DMS79 (cell line): ENCODE data around the gene C5AR2.
A peak's percentile ranks its signal among the peaks of the same experiment; 100 is the strongest.
"Not testable (repeated sequence)": the region's sequence is repeated elsewhere in the genome, so short reads cannot be mapped to it uniquely, and the experiment has no call there.

Source experiments
- DNase-seq: peaks from one replicate; lab custom pipeline; 2025; lab: John Stamatoyannopoulos, UW

C5AR2 gene

DNA sequence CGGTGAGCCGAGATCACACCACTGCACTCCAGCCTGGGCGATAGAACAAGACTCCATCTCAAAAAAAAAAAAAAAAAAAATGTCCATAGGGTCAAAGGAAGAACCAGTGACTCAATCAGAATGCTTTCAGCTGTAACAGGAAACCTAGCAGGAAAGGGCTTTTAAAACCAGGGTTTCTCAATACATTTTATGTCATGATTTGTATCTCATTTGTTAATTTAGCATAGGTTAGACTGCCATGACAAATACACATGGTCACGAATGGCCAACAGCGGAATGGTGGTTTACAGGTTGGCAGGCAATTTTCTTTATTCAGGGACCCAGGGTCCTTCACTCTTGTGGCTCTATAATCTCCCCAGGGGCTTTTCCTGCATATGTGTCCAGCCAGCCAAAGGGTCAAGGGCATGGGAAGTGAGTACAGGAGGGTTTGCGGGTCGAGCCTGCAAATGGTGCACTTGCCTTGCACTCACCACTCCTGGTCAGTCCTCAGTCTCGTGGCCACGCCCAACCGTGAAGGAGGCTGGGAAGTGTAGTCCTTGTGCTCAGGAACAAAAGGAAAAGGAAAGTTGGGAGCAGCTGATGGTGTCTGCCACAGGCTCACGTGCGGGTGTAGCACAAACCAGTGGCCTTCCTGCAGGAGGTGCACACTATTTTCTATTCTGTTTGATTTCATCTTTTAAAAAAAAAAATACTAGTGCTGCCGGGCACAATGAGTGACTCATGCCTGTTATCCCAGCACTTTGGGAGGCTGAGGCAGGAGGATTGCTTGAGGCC is 32.0 kb downstream of the C5AR2 start:
- DNase-seq, result no peak

- DNase-seq, result not testable (repeated sequence)
Observed at GRCh38 chr19:47365455-47365854, 33.5 kb downstream of the C5AR2 start.

- DNase-seq, result no peak
Observed at GRCh38 chr19:47370045-47370611, 38.2 kb downstream of the C5AR2 start.

DNA sequence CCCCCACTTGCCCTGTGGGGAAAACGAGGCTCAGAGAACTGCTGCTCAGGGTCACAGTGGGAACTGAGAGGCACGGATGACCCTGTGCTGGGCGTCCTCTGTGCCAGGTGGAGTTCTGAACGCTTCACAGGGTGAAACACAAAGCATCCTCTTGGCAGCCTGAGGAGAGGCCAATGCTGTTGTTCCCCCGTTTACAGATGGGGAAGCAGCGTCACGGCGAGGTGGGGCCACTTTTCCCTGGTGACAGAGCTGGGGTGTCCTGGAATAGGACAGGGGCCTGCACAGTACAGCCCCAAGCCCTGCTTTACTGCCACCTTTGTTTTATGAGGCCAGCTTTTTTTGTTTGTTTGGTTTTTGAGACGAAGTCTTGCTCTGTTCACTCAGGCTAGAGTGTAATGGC is 39.3 kb downstream of the C5AR2 start:
- no peak for DNase-seq

GRCh38 chr19:47372603-47373002 is 40.6 kb downstream of the C5AR2 start:
- no peak for DNase-seq

DNA sequence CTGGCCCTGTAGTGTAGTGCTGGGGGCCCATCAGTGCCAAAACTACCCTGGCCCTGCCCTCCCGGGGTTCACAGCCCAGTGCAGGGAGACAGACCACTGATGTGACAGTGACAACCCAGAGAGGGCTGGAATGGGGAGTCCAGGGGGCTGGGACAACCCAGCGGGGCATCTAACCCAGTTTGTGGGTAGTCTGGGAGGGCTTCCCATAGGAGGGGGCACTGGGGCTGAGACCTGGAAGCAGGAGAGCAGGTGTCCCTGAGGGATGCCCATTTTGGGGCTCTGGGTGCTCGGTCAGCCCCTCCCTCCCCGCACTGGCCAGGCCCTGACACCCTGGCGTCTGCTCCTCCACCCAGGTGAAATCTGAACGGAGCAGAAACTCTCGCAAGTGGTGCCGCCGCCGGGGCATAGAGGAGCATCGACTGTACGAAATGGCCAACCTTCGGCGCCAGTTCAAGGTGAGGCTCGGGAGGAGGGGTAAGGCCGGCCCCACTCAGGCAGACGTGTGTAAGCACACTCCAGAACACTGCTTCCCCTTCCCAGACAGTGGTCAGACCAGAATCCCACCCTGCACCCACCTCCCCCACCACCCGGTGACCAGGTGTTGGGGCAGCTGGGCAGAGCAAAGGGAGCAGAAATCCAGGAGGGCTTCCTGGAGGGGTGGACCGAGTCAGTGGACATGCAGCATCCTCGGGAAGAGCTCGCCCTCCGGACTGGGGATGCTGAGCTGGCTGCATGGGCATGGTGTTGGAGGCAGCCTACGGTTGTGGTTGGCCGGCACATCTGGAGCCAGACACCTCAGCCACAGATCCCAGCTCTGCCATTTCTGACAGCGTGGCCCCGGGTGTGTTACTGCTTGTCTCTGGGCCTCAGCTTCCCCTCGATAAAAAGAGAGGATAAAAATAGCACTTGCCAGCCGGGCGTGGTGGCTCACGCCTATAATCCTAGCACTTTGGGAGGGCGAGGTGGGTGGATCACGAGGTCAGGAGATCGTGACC is 41.6 kb downstream of the C5AR2 start:
- DNase-seq, result no peak

GRCh38 chr19:47374876-47375693 is 43.1 kb downstream of the C5AR2 start:
- DNase-seq, result no peak

DNA sequence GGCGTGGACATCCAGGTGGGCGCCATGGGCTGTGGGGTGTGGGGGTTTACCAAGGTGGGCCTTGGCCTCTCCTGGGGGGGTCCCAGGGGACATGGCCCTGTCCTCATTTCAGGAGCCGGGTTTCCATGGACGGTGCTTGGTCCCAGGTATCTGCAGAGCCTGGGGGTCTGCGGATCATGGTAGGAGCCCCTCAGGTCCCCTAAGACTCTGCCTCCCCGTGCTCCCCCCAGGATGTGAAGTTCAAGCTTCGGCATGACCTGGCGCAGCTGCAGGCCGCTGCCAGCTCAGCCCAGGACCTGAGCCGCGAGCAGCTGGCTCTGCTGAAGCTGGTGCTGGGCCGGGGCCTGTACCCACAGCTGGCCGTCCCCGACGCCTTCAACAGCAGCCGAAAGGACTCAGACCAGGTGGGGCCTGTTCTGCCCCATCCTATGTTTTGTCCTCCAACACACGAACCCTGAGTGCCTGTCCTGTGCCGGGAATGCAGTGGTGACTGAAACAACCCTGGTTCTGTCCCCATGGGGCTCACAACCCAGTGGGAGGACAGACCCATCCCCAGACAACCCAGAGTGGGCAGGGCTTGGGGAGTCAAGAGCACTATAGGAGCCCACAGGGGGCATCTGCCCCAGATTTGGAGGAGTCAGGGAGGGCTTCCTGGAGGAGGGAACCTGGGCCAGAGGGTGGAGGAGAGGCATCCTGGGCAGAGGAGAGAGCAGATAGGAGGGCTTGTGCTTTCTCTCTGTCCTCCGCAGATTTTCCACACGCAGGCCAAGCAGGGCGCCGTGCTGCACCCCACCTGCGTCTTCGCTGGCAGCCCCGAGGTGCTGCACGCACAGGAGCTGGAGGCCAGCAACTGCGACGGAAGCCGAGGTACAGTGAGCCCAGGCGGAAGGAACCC is 44.0 kb downstream of the C5AR2 start:
- DNase-seq, result no peak

DNA sequence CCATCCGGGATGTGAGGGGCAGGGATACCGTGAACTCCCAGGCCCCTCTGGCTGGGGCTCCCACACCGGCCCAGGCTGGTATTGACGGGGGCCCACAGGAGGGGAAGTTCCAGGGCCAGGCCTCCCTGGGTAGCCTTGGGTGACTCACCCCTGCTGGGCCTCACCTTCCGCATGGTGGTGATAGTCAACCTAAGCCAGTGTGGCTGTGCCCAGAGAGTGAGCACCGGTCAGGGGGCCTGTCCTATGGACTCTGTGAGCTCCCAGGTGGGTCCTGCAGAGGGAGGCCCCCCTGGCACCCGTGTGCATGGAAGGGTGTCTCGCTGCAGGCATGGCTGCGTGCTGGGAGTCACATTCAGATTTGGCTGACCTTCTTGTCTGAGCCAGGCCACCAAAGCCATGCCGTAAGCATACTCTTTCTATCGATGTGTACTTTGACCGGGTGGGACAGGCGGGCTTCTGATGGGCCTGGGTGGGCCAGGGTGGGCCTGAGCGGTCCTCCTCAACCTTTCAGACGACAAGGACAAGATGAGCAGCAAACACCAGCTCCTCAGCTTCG is 44.7 kb downstream of the C5AR2 start:
- no peak for DNase-seq

DNA sequence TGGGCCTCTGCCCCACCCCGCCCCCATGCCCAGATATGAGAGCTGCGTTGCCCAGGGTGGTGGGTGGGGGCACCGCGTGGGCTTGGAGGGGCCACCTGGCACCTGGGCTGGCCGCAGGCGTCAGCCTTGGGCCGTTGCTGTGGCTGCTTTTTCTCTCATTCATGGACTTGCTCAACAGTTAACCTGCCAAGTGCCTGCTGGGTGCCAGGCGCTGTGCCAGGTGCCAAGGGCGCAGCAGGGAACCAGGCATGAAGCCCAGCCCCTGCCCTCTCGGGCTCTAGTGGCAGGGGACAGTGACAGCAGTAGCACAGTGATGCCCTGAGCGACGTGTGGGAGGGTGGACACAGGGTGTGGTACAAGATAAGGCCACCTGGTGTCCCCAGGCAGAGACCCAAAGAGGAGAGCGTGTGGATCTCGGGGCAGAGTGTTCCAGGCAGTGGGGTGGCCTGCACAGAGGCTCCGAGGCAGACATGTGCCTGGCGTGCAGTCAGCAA is 45.3 kb downstream of the C5AR2 start:
- peak; percentile 19 for DNase-seq

DNA sequence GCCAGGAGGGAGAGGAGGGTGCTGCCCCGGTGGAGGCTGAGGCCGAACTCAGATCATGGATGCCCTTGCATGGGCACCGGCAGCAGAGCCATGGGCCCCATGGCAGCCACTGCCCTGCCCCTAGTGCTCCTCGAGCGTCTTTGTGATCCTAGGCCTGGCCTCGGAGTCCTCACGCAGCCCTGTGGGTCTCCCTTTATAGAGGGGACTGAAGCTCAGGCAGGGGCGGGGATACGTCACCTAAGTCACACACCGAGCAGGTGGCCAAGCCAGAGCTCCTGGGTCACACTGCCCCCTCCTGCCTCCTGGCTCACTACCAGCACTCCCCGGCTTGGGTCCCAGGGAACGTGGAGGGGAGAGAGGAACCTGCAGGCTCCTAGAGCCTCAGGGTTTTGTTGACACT is 45.8 kb downstream of the C5AR2 start:
- no peak for DNase-seq

- no peak for DNase-seq
Observed at GRCh38 chr19:47378246-47378645, 46.3 kb downstream of the C5AR2 start.

DNA sequence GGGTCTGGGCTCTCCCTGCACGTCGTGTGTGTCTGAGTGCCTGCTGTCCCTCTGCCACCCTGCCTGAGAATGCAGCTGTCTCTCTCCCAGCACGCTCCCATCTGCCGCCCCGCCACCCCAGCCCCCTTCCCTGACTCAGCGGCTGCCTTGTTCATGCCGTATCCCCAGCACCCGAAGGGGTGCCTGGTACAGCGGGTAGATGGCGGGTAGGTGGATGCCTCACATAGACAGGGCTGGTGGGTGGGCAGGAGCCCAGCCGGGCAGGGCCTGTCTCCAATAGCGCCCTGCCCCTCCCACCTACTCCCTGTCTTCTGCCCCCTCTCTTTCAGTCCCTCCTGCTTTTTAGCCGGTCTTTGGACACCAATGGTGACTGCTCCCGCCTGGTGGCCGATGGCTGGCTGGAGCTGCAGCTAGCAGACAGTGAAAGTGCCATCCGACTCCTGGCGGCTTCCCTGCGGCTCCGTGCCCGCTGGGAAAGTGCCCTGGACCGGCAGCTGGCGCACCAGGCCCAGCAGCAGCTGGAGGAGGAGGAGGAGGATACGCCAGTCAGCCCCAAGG is 47.5 kb downstream of the C5AR2 start:
- no peak for DNase-seq

DNA sequence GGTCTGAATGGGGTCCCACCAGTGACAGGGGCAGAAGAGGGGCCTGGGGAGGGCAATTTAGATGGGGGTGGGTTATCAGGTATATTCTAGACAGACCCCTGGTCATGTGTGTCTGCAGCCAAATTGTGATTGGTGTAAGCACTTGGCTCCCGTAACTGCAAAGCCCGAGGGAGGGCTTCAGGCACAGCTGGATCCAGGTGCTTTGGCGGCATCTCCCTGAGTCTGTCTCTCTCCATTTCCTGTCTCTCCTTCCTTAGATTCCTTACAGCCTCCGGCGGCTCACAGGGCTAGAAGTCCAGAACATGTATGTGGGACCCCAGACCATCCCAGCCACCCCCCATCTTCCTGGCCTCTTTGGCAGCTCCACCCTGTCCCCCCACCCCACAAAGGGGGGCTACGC is 48.6 kb downstream of the C5AR2 start:
- DNase-seq, result no peak

- DNase-seq, result no peak
Observed at GRCh38 chr19:47381121-47381520, 49.1 kb downstream of the C5AR2 start.

DNA sequence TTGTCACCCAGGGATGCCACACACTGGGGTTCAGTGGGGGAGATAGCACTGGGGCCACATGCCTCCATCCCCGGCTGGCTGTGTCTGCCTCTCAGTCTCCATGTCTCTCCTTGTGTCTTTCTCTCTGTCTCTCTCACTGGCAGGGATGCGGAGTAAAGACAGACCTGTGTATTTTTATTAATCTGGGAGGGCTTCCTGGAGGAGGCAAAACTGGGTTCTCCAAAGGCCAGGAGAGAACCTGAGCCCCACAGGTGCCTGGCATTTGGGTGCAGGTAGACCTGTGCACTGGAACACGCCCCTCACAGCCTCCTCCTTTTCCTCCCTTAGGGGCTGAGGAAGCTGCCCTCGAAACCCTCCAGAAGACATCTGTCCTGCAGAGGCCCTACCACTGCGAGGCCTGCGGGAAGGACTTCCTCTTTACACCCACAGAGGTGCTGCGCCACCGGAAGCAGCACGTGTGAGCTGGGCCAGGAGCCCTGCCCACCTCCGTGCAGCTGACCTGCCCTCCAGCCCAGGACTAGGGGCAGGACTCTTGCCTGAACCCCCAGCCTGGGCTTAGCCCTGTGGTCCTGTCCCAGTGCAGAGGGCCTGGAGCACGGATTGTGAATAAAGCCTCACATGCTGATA is 49.8 kb downstream of the C5AR2 start:
- no peak for DNase-seq

DNA sequence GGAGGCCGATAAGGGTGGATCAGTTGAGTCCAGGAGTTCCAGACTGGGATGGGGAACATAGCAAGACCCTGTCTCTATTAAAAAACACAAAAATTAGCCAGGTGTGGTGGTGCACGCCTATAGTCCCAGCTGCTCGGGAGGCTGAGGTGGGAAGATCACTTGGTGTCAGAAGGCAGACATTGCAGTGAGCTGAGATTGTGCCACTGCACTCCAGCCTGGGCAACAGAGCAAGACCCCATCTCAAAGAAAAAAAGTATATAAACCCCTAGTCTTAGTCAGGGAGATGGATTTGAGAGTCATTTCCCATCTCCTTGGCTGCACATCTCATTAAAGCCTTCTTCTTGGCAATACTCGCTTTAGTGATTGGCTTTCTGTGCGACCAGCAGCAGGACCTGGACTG is 51.9 kb downstream of the C5AR2 start:
- DNase-seq, result not testable (repeated sequence)

GRCh38 chr19:47384533-47384932 is 52.6 kb downstream of the C5AR2 start:
- DNase-seq, result not testable (repeated sequence)

GRCh38 chr19:47386582-47386981 is 54.6 kb downstream of the C5AR2 start:
- not testable (repeated sequence) for DNase-seq
